Aorta (tissue), 5 donors: ENCODE results near the gene HS3ST4. TPM values are rescaled to one million over a fixed set of nuclear protein-coding genes. Genes with fewer than 3 reads are reported as not detected.
"Not testable (repeated sequence)": the region's sequence is repeated elsewhere in the genome, so short reads cannot be mapped to it uniquely, and the experiment has no call there.

Experiments used
- ATAC-seq: fragments of 200-7000 bp; cut with Tn5 transposase; one replicate; pipeline ENCODE4 v1.9.1; 2022; ENCODE audit warnings: moderate library complexity; ENCODE audit not compliant: low FRiP score
- DNase-seq, 2 donors: peaks; one replicate each; pipeline ENCODE4 v3.0.0-alpha.2; 2020
- H3K27ac ChIP-seq, 2 donors: one replicate each; pipeline ENCODE4 v1.5.1; 2013; ENCODE audit warnings: low read length in 2 of 2, mild to moderate bottlenecking in 2 of 2, moderate library complexity in 2 of 2, control low read depth in 1 of 2, inconsistent platforms in 1 of 2, low read depth in 1 of 2
- H3K27me3 ChIP-seq, 2 donors: one replicate each; pipeline ENCODE4 v1.6.1; 2013; ENCODE audit warnings: control low read depth in 1 of 2, low read length in 1 of 2, mild to moderate bottlenecking in 1 of 2, moderate library complexity in 1 of 2; ENCODE audit not compliant: insufficient read depth in 2 of 2, control insufficient read depth in 1 of 2
- H3K36me3 ChIP-seq, 2 donors: one replicate each; pipeline ENCODE4 v1.6.1; 2013; ENCODE audit warnings: control low read depth in 1 of 2, low read length in 1 of 2, mild to moderate bottlenecking in 1 of 2; ENCODE audit not compliant: insufficient read depth in 2 of 2, control insufficient read depth in 1 of 2
- H3K4me1 ChIP-seq, 2 donors: one replicate each; pipeline ENCODE4 v1.6.1; 2013; ENCODE audit warnings: low read length in 2 of 2, control low read depth in 1 of 2, mild to moderate bottlenecking in 1 of 2, moderate library complexity in 1 of 2; ENCODE audit not compliant: insufficient read depth in 2 of 2, control insufficient read depth in 1 of 2
- H3K4me3 ChIP-seq, 2 donors: one replicate each; pipeline ENCODE4 v1.5.1; 2013; ENCODE audit warnings: low read length in 2 of 2, control low read depth in 1 of 2, mild to moderate bottlenecking in 1 of 2
- H3K9me3 ChIP-seq: one replicate; pipeline ENCODE4 v1.6.1; 2013; ENCODE audit warnings: mild to moderate bottlenecking, low read length; ENCODE audit not compliant: control insufficient read depth
- WGBS, 2 donors: extraction: QIAGEN DNeasy Blood & Tissue Kit; methylation state at CpG; one replicate each; pipeline ENCODE4 v1.1.7; 2013; 5-methylcytosine and 5-hydroxymethylcytosine counted together
- intact Hi-C, 2 donors: fragments of 100-400 bp; cut with DNase I; formaldehyde crosslinking; loops; one replicate each; pipeline versions ENCODE4 v1.14.2 to v1.15.0; 2022
- polyA plus RNA-seq, 2 donors: library from polyadenylated mRNA; stranded (reverse); fragments of 200-250 nt; gene quantifications; one replicate each; pipeline ENCODE4 v1.2.3, GENCODE V29; 2013
- total RNA-seq, 2 donors: library from RNA; stranded (reverse); fragmentation: NEBNext Ultra II Directional; extraction: Animal tissue kit (Norgen Biotek cat#: 25700); gene quantifications; one replicate each; pipeline ENCODE4 v1.2.1, GENCODE V29; 2021
- donor health status: healthy with polysubstance abuse.
- donor health status: Bipolar disorder and iron deficiency.
- donor health status: DM: no; HTN: no; CAD: no.
- donor health status: DM: no; HTN: no; CAD: no.
- donor health status: DM: yes; HTN: yes; CAD: no.

The HS3ST4 gene
- total and polyA plus RNA-seq, 4 donors = not detected

- H3K36me3 ChIP-seq, intact Hi-C loops, H3K4me1 ChIP-seq, H3K27ac ChIP-seq, ATAC-seq, H3K4me3 ChIP-seq, DNase-seq, H3K27me3 ChIP-seq, H3K9me3 ChIP-seq: not testable (repeated sequence)
- 91 to 94% methylated on average over 18 of the region's 18 CpGs for WGBS, 2 donors
Measured at GRCh38 chr16:26032661-26033060, 340.9 kb downstream of the HS3ST4 start.

DNA sequence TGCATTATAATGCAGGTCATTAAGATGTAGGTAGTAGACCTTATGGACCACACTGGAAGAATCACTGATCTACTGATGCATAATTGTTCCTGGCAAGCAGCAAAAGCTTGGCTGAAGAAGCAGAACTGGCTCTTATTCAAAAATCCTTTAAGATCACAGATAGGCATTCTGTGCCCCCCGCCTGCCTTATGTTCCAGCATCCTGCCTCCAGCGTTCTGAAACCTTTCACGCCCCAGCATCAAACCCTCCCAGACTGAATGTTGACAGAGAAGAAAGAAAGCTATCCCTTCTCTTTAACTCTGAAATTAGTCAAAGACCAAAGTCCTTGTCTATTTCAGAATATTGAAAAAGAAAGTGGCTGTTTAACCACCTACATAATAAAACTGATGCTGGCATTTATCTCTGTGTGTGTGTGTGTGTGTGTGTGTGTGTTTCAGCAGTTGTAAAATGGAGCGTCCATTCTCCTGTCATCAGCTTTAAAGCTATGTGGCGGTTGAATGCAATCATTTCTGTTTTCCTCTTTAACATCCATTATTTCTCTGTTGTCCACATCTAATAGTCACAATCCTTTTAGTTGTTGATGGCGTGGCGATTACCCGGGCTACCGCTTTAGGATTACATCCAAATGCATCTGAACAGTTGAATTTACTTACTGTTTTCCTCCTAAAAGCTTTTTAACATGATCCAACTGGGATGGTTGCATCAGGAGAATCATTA lies 350.4 kb downstream of the HS3ST4 start:
- H3K9me3 ChIP-seq = no peaks in the 10 kb centered on the region
- intact Hi-C loops = no loop called here
- ATAC-seq (no peak), DNase-seq (no peak)
- no peaks in the 10 kb centered on the region for H3K36me3 ChIP-seq
- WGBS, 2 donors = 61% methylated on average over 9 of the region's 9 CpGs
- no peak overlapping the region for H3K4me3 ChIP-seq
- no peaks in the 10 kb centered on the region for H3K4me1 ChIP-seq
- peaks cover 0 to 2% of the 10 kb centered on the region in 2 donors for H3K27me3 ChIP-seq
- H3K27ac ChIP-seq = no peak overlapping the region

DNA sequence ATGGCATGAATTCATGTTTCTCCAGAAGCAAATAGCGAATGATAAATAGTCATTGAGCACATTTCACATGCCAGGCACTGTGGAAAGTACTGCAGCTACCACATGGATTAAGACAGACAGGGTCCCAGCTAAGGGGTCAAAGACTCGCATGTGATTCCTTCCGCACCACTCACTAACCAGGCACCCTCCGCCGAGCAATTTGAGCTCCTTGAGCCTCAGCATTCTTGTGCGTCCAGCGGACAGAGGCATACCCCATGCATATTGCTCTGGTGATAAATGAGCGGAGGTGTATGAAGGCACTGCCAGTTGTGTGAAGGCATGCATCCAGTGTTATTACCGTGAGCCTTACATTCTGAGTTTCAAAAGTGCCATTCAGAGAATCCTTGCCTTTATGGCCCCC lies 358.7 kb downstream of the HS3ST4 start:
- no peak for ATAC-seq
- intact Hi-C loops = no loop called here
- H3K4me1 ChIP-seq = no peaks in the 10 kb centered on the region

GRCh38 chr16:26051063-26051462 lies 359.3 kb downstream of the HS3ST4 start:
- no peaks in the 10 kb centered on the region for H3K27me3 ChIP-seq
- DNase-seq = no peak
- intact Hi-C loops = no loop called here
- WGBS, 2 donors = 14 to 16% methylated on average over 2 of the region's 2 CpGs
- H3K9me3 ChIP-seq = no peaks in the 10 kb centered on the region
- H3K4me3 ChIP-seq = no peak overlapping the region
- ATAC-seq = no peak
- no peaks in the 10 kb centered on the region for H3K36me3 ChIP-seq
- no peak overlapping the region for H3K27ac ChIP-seq
- no peaks in the 10 kb centered on the region for H3K4me1 ChIP-seq

More for the DNA sequence above, 358.7 kb downstream of the HS3ST4 start:
- WGBS, 2 donors = 36% methylated on average over 9 of the region's 9 CpGs
- Histone ChIP-seq H3K27ac (no peak overlapping the region), H3K36me3 (no peaks in the 10 kb centered on the region), H3K4me3 (no peak overlapping the region), H3K27me3 (no peaks in the 10 kb centered on the region), H3K9me3 (no peaks in the 10 kb centered on the region)
- DNase-seq = no peak

DNA sequence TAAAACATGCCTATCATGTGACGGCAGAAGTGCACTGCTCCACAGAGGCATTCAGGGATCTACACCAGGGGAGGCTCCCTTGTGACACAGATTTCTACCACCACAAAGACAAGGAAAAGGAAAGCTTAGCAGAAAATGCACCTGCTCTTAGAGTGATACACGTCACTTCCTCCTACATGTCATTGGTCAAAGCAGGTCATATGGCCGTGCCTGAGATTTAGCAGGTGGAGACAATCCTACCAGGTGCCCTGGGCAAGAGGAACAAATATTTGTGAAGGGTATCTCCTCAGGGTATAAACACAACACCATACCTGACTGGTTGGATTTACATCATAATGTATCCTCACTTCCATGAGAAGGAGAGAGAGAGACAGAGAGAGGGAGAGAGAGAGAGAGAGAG lies 362.1 kb downstream of the HS3ST4 start:
- DNase-seq (no peak), ATAC-seq (no peak)
- no peak overlapping the region for H3K27ac ChIP-seq
- peaks cover 3% of the 10 kb centered on the region for H3K9me3 ChIP-seq
- H3K27me3 ChIP-seq = no peaks in the 10 kb centered on the region
- H3K4me1 ChIP-seq = no peaks in the 10 kb centered on the region
- no peaks in the 10 kb centered on the region for H3K36me3 ChIP-seq
- H3K4me3 ChIP-seq = no peak overlapping the region
- intact Hi-C loops = no loop called here
- WGBS, 2 donors = 78 to 88% methylated on average over 3 of the region's 3 CpGs

DNA sequence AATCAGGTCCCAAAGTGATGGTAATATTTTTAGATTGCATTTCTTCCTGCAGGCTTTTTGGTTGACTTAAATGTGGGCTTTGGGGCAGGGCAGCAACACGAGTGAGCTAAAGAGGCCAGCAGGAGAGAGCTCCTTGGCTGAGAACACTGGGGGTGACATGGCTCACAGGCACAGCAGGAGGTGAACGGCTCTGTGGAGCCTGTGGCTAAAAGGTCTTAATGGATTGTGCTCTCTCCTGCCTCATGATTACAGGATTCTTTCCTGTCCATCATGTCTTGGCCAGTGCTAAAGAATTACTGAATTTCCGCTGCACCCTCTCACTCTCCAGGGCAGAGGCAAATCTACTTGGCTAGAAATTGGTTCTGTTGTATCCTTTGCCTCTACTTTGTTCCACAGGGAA lies 366.6 kb downstream of the HS3ST4 start:
- ATAC-seq = no peak
- intact Hi-C loops = no loop called here
- Histone ChIP-seq H3K4me1 (no peaks in the 10 kb centered on the region), H3K4me3 (no peak overlapping the region), H3K27me3 (no peaks in the 10 kb centered on the region), H3K9me3 (peaks cover 5% of the 10 kb centered on the region), H3K36me3 (no peaks in the 10 kb centered on the region), H3K27ac (no peak overlapping the region)
- no peak for DNase-seq
- WGBS, 2 donors = 28 to 29% methylated on average over 3 of the region's 3 CpGs

- intact Hi-C loops = no loop called here
- Histone ChIP-seq H3K27ac (no peak overlapping the region), H3K36me3 (no peaks in the 10 kb centered on the region), H3K4me1 (no peaks in the 10 kb centered on the region), H3K9me3 (no peaks in the 10 kb centered on the region), H3K4me3 (no peak overlapping the region), H3K27me3 (no peaks in the 10 kb centered on the region)
- WGBS, 2 donors = 12 to 13% methylated on average over 5 of the region's 5 CpGs
- ATAC-seq (no peak), DNase-seq (no peak)
Measured at GRCh38 chr16:26070302-26071100, 378.7 kb downstream of the HS3ST4 start.

DNA sequence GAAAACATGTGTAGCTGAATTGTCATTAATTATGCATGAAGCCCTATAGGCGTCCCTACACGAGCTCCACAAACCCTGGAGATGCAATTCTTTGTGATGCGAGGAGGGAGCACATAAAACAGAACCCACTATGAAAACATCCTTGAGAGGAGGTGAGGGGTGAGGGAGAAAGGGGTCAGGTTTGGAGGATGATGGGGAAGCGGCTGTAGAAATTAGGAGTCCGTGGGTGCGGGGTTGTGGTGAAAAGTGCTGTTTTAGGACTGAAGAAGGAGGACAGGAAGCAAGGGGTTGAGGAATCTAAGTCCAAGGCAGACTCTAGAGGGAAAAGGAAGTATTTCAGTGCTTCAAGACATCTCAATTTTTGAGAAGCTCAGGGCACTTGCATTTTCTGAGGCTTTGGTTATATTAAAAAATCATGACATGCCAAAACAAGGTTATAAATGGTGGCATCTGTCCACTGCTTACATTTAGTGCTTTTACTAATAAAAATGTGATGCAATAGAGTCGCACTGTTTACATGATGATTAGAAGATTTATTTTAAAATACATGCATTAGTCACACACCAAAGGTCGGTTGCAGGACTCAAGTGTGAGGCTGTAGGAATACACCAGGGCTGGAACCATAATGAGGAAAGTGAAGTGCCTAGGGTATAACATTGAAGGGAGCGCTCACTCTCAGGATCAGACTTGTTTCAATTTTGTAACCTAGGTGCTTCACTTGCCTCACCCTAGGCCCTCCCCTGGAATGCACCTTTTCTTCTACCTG lies 379.5 kb downstream of the HS3ST4 start:
- Histone ChIP-seq H3K4me3 (no peak overlapping the region), H3K36me3 (no peaks in the 10 kb centered on the region), H3K9me3 (no peaks in the 10 kb centered on the region), H3K27ac (no peak overlapping the region), H3K4me1 (no peaks in the 10 kb centered on the region), H3K27me3 (no peaks in the 10 kb centered on the region)
- DNase-seq = no peak
- ATAC-seq = no peak
- intact Hi-C loops = no loop called here
- WGBS, 2 donors = 20 to 23% methylated on average over 9 of the region's 9 CpGs
